HepG2 (cell line): Measurements from ENCODE around the gene ZNF782. TPM values are rescaled to one million over a fixed set of nuclear protein-coding genes. Genes with fewer than 3 reads are reported as not detected.

Experiments
- AKNA ChIP-seq: sonication (generic); formaldehyde crosslinking; IDR thresholded peaks from 2 replicates; pipeline ENCODE4 v1.4.0; 2020; ENCODE audit warnings: missing genetic modification reagents, borderline replicate concordance
- ARNTL ChIP-seq: sonication (generic); formaldehyde crosslinking; IDR thresholded peaks from 2 replicates; pipeline ENCODE4 v1.4.0; 2020; ENCODE audit warnings: mild to moderate bottlenecking, missing genetic modification reagents
- ATRX ChIP-seq: sonication (generic); formaldehyde crosslinking; IDR thresholded peaks from 2 replicates; pipeline ENCODE4 v1.4.0; 2020; ENCODE audit warnings: missing genetic modification reagents, borderline replicate concordance
- BRF2 ChIP-seq: sonication (generic); formaldehyde crosslinking; IDR thresholded peaks from 2 replicates; pipeline ENCODE4 v1.8.1; 2022; ENCODE audit warnings: mild to moderate bottlenecking, missing genetic modification reagents
- GABPA ChIP-seq, 2 experiments: IDR thresholded peaks; 2 replicates each; pipeline ENCODE4 v1.6.1; 2011 to 2016; ENCODE audit warnings: low read depth in 2 of 2, low read length in 1 of 2, missing biosample characterization in 1 of 2, missing genetic modification characterization in 1 of 2
- KLF16 ChIP-seq, 2 experiments: sonication (generic) in 1 of 2; formaldehyde crosslinking in 1 of 2; IDR thresholded peaks; 2 replicates each; pipeline versions ENCODE4 v1.6.1 to v1.8.0; 2016 to 2023; ENCODE audit warnings: missing genetic modification reagents in 2 of 2, missing compliant biosample characterization in 1 of 2
- SAP130 ChIP-seq: IDR thresholded peaks from 2 replicates; pipeline ENCODE4 v1.6.1; 2016; ENCODE audit warnings: low read depth
- STAG1 ChIP-seq: sonication (generic); formaldehyde crosslinking; IDR thresholded peaks from 2 replicates; pipeline ENCODE4 v1.4.0; 2020; ENCODE audit warnings: missing genetic modification reagents
- TBX3 ChIP-seq: fragments of 450-650 bp; IDR thresholded peaks from 2 replicates; pipeline ENCODE4 v1.6.1; 2017; ENCODE audit warnings: antibody characterized with exemption, mild to moderate bottlenecking, inconsistent platforms, borderline replicate concordance
- ZNF317 ChIP-seq: sonication (generic); formaldehyde crosslinking; IDR thresholded peaks from 2 replicates; pipeline ENCODE4 v1.5.0; 2020; ENCODE audit warnings: mild to moderate bottlenecking, missing genetic modification reagents
- ZNF747 ChIP-seq: sonication (generic); formaldehyde crosslinking; IDR thresholded peaks from 2 replicates; pipeline ENCODE4 v1.8.1; 2023; ENCODE audit warnings: missing genetic modification reagents, mild to moderate bottlenecking, borderline replicate concordance
- ZZZ3 ChIP-seq: sonication (generic); formaldehyde crosslinking; IDR thresholded peaks from 2 replicates; pipeline ENCODE4 v1.4.0; 2020; ENCODE audit warnings: missing genetic modification reagents, mild to moderate bottlenecking, borderline replicate concordance
- polyA plus RNA-seq, 8 experiments: library from polyadenylated mRNA; depleted of rRNA in 3 of 8; stranded (reverse) in 7 of 8; unstranded in 1 of 8; fragments of >200 nt; fragmentation: Illumina TruSeq in 4 of 8; extraction: Trizol in 4 of 8; gene quantifications; 2 replicates each; pipeline versions ENCODE4 v1.2.1 to v1.2.3, GENCODE V29; 2011 to 2016; ENCODE audit warnings: low read depth in 4 of 8, missing spikeins in 1 of 8, mixed read lengths in 1 of 8; ENCODE audit not compliant: insufficient read depth in 1 of 8
- total RNA-seq, 5 experiments: library from RNA; depleted of rRNA; stranded (reverse); fragments of >200 nt; fragmentation: Illumina TruSeq; extraction: Trizol; gene quantifications; 2 replicates each; pipeline ENCODE4 v1.2.3, GENCODE V29; 2016; ENCODE audit warnings: low read depth in 1 of 5

Gene ZNF782
- total and polyA plus RNA-seq, 2 of the 13 experiments (the other 11 are each of a cell fraction or from before 2014, with no cell fraction given) = 1.4 to 4.9 TPM

GRCh38 chr9:96874947-96875460 lies 20.7 kb upstream of the ZNF782 start (continued):
- TF ChIP-seq ZNF317 = no peak
- TF ChIP-seq ATRX (CRISPR knock-in tag) = no peak
- no peak for TF ChIP-seq STAG1 (CRISPR knock-in tag)
- TF ChIP-seq ZZZ3 = no peak
- TF ChIP-seq TBX3 = no peak
- TF ChIP-seq ARNTL (CRISPR knock-in tag) = 0 out of 2 replicates have a peak, but pooled peaks have one; percentile 4
- no peak for TF ChIP-seq BRF2 (CRISPR knock-in tag)
- no peak for TF ChIP-seq AKNA (CRISPR knock-in tag)
- 0 out of 2 replicates have a peak, but pooled peaks have one; percentile 13 for TF ChIP-seq ZNF747 (CRISPR knock-in tag)
- 0 out of 2 replicates have a peak, but pooled peaks have one; percentile 24 for TF ChIP-seq SAP130 (CRISPR knock-in tag)
- no peak for TF ChIP-seq GABPA (IDR thresholded peaks at IDR 0.05; ENCODE audit: low read depth, low read length)
- TF ChIP-seq GABPA (CRISPR knock-in tag; IDR thresholded peaks at IDR 0.05; ENCODE audit: low read depth) = peak; percentile 46; the same call in 1 of the 2 replicates
- no peak for TF ChIP-seq KLF16 (CRISPR knock-in tag; IDR thresholded peaks at IDR 0.05)
